Type B pancreatic cell (in vitro differentiated cells): ENCODE results near the gene TBX5. TPM values are rescaled to one million over a fixed set of nuclear protein-coding genes. Genes with fewer than 3 reads are reported as not detected.
"Not testable (repeated sequence)": the region's sequence is repeated elsewhere in the genome, so short reads cannot be mapped to it uniquely, and the experiment has no call there.

ENCODE experiments used
- DNase-seq: peaks from one replicate; pipeline ENCODE4 v3.0.0; 2021; ENCODE audit warnings: mixed read lengths; ENCODE audit not compliant: unreplicated experiment; ENCODE audit errors: extremely low spot score
- H3K27ac Mint-ChIP-seq: 2 replicates; pipeline ENCODE4 v1.8.0; 2021; ENCODE audit warnings: mild to moderate bottlenecking, mixed read lengths
- H3K27me3 Mint-ChIP-seq: 2 replicates; pipeline ENCODE4 v1.8.0; 2021; ENCODE audit warnings: mixed read lengths
- H3K36me3 Mint-ChIP-seq: 2 replicates; pipeline ENCODE4 v1.8.0; 2021; ENCODE audit warnings: mixed read lengths
- H3K4me1 Mint-ChIP-seq: one replicate; pipeline ENCODE4 v1.8.0; 2021; ENCODE audit warnings: mixed read lengths; ENCODE audit not compliant: unreplicated experiment
- H3K4me3 Mint-ChIP-seq: 2 replicates; pipeline ENCODE4 v1.8.0; 2021; ENCODE audit warnings: mild to moderate bottlenecking, mixed read lengths
- H3K9me3 Mint-ChIP-seq: 2 replicates; pipeline ENCODE4 v1.8.0; 2021; ENCODE audit warnings: mixed read lengths
- total RNA-seq: library from RNA; stranded (reverse); gene quantifications from 2 replicates; pipeline ENCODE4 v1.2.1, GENCODE V29; 2021; ENCODE audit warnings: low replicate concordance
- TF ChIP-seq, protein P1 (sequence below): fragments of 200-600 bp; sonication (generic); conservative IDR thresholded peaks from 2 replicates; pipeline ENCODE4 v1.5.0; 2021; ENCODE audit warnings: antibody characterized with exemption, mild to moderate bottlenecking

Gene TBX5
- total RNA-seq, 1 donor from 2014 or later: 10.7 TPM

DNA sequence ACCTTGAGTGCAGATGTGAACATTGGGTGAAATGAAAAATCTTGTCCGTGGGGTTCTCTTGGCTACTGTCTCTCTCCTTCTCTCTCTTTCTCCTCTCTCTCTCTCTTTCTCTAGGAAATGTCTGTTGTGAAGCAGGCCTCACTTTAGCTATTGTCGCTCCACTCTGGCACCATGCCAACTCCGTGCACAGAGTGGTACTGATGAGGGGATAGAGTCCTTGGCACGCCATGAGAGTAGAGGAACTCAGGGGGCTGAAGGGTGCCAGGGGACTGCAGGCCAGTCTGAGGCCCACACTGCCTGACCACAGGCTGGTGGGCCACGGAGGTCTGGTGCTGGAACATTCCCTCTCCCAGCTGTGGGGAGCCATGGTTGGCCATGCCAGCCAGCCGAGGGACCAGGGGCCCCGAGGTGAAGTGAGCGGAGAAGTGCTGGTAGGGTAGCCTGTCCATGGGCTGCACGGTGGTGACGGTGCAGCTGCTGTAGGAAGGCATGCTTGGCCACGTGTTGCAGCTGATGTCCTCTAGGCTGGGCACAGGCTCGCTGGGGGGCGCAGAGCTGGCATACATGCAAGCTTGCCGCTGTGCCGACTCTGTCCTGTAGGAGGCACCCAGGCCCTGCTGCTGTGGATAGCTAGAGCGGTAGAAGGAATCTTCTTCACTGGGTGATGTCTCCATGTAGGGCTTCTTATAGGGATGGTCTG is 50.4 kb downstream of the TBX5 start:
- Mint-ChIP-seq H3K9me3 (peaks cover 4% of the 10 kb centered on the region), H3K4me3 (no peak overlapping the region), H3K36me3 (no peaks in the 10 kb centered on the region), H3K27me3 (peaks cover 38% of the 10 kb centered on the region), H3K27ac (no peak overlapping the region), H3K4me1 (no peaks in the 10 kb centered on the region)
- DNase-seq: no peak
- TF ChIP-seq, protein P1, sequence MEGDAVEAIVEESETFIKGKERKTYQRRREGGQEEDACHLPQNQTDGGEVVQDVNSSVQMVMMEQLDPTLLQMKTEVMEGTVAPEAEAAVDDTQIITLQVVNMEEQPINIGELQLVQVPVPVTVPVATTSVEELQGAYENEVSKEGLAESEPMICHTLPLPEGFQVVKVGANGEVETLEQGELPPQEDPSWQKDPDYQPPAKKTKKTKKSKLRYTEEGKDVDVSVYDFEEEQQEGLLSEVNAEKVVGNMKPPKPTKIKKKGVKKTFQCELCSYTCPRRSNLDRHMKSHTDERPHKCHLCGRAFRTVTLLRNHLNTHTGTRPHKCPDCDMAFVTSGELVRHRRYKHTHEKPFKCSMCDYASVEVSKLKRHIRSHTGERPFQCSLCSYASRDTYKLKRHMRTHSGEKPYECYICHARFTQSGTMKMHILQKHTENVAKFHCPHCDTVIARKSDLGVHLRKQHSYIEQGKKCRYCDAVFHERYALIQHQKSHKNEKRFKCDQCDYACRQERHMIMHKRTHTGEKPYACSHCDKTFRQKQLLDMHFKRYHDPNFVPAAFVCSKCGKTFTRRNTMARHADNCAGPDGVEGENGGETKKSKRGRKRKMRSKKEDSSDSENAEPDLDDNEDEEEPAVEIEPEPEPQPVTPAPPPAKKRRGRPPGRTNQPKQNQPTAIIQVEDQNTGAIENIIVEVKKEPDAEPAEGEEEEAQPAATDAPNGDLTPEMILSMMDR: no peak

DNA sequence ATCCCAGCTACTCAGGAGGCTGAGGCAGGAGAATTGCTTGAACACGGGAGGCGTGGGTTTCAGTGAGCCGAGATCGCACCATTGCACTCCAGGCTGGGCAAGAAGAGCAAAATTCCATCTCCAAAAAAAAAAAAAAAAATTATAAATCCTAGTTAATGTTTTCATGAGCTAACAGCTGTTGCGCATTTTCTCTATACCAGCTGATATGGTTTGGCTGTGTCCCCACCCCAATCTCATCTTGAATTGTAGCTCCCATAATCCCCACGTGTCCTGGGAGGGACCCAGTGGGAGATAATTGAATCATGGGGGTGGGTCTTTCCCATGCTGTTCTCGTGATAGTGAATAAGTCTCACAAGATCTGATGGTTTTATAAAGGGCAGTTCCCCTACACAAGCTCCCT is 56.7 kb downstream of the TBX5 start:
- not testable (repeated sequence) for H3K4me3 Mint-ChIP-seq, H3K9me3 Mint-ChIP-seq

GRCh38 chr12:114347861-114348260 is 58.1 kb downstream of the TBX5 start:
- H3K36me3 Mint-ChIP-seq: no peaks in the 10 kb centered on the region
- H3K27ac Mint-ChIP-seq: no peak overlapping the region
- no peaks in the 10 kb centered on the region for H3K4me1 Mint-ChIP-seq
- DNase-seq: no peak
- no peaks in the 10 kb centered on the region for H3K9me3 Mint-ChIP-seq
- H3K27me3 Mint-ChIP-seq: peaks cover 32% of the 10 kb centered on the region
- H3K4me3 Mint-ChIP-seq: no peak overlapping the region
- TF ChIP-seq, protein P1: no peak

More for the DNA sequence above, 56.7 kb downstream of the TBX5 start:
- not testable (repeated sequence) for H3K27ac Mint-ChIP-seq, H3K36me3 Mint-ChIP-seq, DNase-seq, H3K4me1 Mint-ChIP-seq
- peaks cover 29% of the 10 kb centered on the region for H3K27me3 Mint-ChIP-seq

DNA sequence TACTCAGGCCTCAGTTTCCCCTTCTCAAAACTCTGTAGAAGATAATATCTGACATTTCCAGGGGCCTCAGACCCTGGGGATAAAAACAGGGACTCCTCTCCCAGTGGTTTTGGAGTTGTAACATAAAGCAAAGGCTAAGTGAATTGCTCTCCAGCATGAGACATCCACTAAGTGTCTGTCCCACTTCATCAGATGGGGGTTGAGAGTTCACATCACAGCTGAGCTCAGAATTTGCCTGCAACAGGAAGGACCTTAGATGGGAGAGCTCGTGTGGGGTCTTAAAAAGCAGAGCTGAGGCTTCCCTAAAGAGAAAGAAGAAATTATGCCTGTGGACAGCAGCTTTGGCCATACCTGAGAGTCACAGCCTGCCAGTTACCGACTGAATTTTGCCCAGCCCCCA is 61.1 kb downstream of the TBX5 start:
- Mint-ChIP-seq H3K9me3 (no peaks in the 10 kb centered on the region), H3K4me1 (no peaks in the 10 kb centered on the region), H3K27ac (no peak overlapping the region), H3K27me3 (peaks cover 36% of the 10 kb centered on the region), H3K36me3 (no peaks in the 10 kb centered on the region), H3K4me3 (no peak overlapping the region)
- DNase-seq: no peak
- TF ChIP-seq, protein P1: no peak

DNA sequence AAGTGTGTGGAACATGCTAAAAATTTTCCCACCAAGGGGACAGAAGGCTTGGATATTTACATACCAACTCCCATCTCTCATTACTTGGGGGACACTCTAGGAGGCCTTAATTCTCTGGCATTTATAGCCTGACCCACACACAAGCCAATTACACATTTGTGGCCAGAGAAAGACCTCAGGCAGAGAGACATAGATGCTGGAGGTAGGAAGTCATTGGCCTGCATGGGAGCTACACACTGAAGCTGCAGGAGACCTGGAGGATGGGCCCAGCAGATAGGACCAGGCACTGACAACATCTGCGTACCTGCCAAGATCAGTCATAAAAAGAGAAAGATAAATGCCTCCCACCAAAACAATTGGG is 61.7 kb downstream of the TBX5 start:
- no peak for DNase-seq
- Mint-ChIP-seq H3K27me3 (peaks cover 34% of the 10 kb centered on the region), H3K36me3 (no peaks in the 10 kb centered on the region), H3K9me3 (no peaks in the 10 kb centered on the region), H3K4me1 (no peaks in the 10 kb centered on the region), H3K4me3 (no peak overlapping the region), H3K27ac (no peak overlapping the region)
- TF ChIP-seq, protein P1: no peak

DNA sequence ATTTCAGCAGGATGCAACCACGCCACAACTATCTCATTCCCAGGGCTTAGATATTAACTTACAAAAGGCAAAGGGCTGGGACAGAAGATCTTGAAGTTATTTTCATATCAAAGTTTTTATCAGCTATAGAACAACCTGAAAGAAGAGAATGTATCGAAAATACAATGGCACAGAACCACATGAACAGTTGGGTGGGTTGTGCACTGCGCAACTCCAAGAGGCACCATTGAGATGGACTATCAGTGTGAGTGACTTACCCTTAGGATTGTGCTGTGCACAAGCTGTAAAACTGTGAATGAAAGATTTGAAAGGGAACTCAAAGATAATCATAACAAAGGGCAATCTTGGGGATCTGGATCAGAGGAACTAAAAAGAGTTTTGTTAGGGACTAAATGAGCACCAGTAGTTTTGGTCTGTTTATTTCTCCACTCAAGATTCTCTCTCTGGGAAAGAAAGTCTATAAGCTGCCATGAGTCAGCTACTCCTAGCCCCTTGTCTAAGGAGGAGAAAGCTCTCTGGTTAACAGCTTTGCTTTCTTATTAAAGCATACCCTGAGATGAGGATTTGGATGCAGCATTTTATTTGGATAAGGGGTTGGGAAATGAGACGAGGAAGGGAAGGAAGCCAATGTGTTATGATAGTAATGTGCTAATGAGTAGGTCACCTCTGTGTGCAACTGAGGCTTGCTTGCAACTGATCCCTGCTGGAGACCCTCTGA is 62.2 kb downstream of the TBX5 start:
- Mint-ChIP-seq H3K9me3 (no peaks in the 10 kb centered on the region), H3K27ac (no peak overlapping the region), H3K4me1 (no peaks in the 10 kb centered on the region), H3K27me3 (peaks cover 32% of the 10 kb centered on the region), H3K36me3 (no peaks in the 10 kb centered on the region), H3K4me3 (no peak overlapping the region)
- TF ChIP-seq, protein P1: no peak
- DNase-seq: no peak
